ENCODE results near the gene ASB10.

ASB10 gene

GRCh38 chr7:151134743-151135524 lies 52.1 kb downstream of the ASB10 start:
- no peak for DNase-seq

- DNase-seq: no peak
Observed at GRCh38 chr7:151133986-151134742, 52.9 kb downstream of the ASB10 start.

- no peak for DNase-seq
Observed at GRCh38 chr7:151133266-151133985, 53.6 kb downstream of the ASB10 start.

- no peak for DNase-seq
Observed at GRCh38 chr7:151132461-151133205, 54.4 kb downstream of the ASB10 start.

GRCh38 chr7:151131592-151132293 lies 55.3 kb downstream of the ASB10 start:
- DNase-seq: no peak

GRCh38 chr7:151131224-151131591 lies 55.8 kb downstream of the ASB10 start:
- DNase-seq: no peak

- DNase-seq: no peak
Observed at GRCh38 chr7:151130741-151131157, 56.3 kb downstream of the ASB10 start.

GRCh38 chr7:151129960-151130591 lies 57.0 kb downstream of the ASB10 start:
- no peak for DNase-seq

- no peak for DNase-seq
Observed at GRCh38 chr7:151129117-151129959, 57.7 kb downstream of the ASB10 start.

- no peak for DNase-seq
Observed at GRCh38 chr7:151128716-151129115, 58.3 kb downstream of the ASB10 start.

- DNase-seq: no peak
Observed at GRCh38 chr7:151128144-151128543, 58.9 kb downstream of the ASB10 start.

GRCh38 chr7:151126491-151127137 lies 60.4 kb downstream of the ASB10 start:
- no peak for DNase-seq

GRCh38 chr7:151125846-151126481 lies 61.1 kb downstream of the ASB10 start:
- DNase-seq: no peak
